Sigmoid colon (tissue), 7 donors: Measurements from ENCODE around the gene IGFL1. TPM values are rescaled to one million over a fixed set of nuclear protein-coding genes. Genes with fewer than 3 reads are reported as not detected.
"Not testable (repeated sequence)": the region's sequence is repeated elsewhere in the genome, so short reads cannot be mapped to it uniquely, and the experiment has no call there.

Experiments used
- DNase-seq: peaks from one replicate; pipeline ENCODE4 v3.0.0-alpha.2; 2019
- H3K27ac ChIP-seq, 4 donors: fragments of 200-600 bp; sonication (generic); one replicate each; pipeline ENCODE4 v1.5.1; 2016 to 2019; ENCODE audit warnings: mild to moderate bottlenecking in 1 of 4
- H3K27me3 ChIP-seq, 3 donors: fragments of 200-600 bp; sonication (generic); one replicate each; pipeline ENCODE4 v1.5.1; 2019; ENCODE audit warnings: mild to moderate bottlenecking in 1 of 3
- H3K36me3 ChIP-seq, 4 donors: fragments of 200-600 bp; sonication (generic); one replicate each; pipeline ENCODE4 v1.5.1; 2016 to 2019
- H3K4me1 ChIP-seq, 4 donors: fragments of 200-600 bp; sonication (generic); one replicate each; pipeline ENCODE4 v1.5.1; 2017 to 2019
- H3K4me3 ChIP-seq, 4 donors: fragments of 200-600 bp; sonication (generic); one replicate each; pipeline ENCODE4 v1.5.1; 2017 to 2019; ENCODE audit warnings: mild to moderate bottlenecking in 2 of 4, moderate library complexity in 1 of 4
- H3K9me3 ChIP-seq, 4 donors: fragments of 200-600 bp in 3 of 4; sonication (generic) in 3 of 4; one replicate each; pipeline versions ENCODE4 v1.5.1 to v1.6.1; 2013 to 2019
- CTCF ChIP-seq, 4 experiments: fragments of 450-650 bp in 3 of 4; fragments of 200-600 bp in 1 of 4; IDR thresholded peaks; one replicate each; pipeline ENCODE4 v1.5.1; 2016 to 2019; ENCODE audit warnings: antibody characterized with exemption in 4 of 4, mild to moderate bottlenecking in 3 of 4, moderate library complexity in 2 of 4
- EP300 ChIP-seq, 4 donors: sonication (generic); formaldehyde crosslinking; IDR thresholded peaks; one replicate each; pipeline ENCODE4 v1.6.1; 2017; ENCODE audit warnings: antibody characterized with exemption in 4 of 4
- POLR2A ChIP-seq, 2 donors: fragments of 450-650 bp; IDR thresholded peaks; one replicate each; pipeline ENCODE4 v1.6.1; 2016; ENCODE audit warnings: antibody characterized with exemption in 2 of 2, mild to moderate bottlenecking in 2 of 2, moderate library complexity in 2 of 2
- POLR2AphosphoS5 ChIP-seq, 4 donors: sonication (generic); formaldehyde crosslinking; IDR thresholded peaks; one replicate each; pipeline ENCODE4 v1.6.1; 2017; ENCODE audit warnings: antibody characterized with exemption in 4 of 4
- WGBS, 2 donors: extraction: QIAGEN DNeasy Blood & Tissue Kit; methylation state at CpG; one replicate each; pipeline ENCODE4 v1.1.7; 2013; 5-methylcytosine and 5-hydroxymethylcytosine counted together
- intact Hi-C: fragments of 100-400 bp; cut with DNase I; formaldehyde crosslinking; loops from one replicate; pipeline ENCODE4 v1.15.1; 2023
- polyA plus RNA-seq, 3 donors: library from polyadenylated mRNA; stranded (reverse); fragments of 200-250 nt; gene quantifications; one replicate each; pipeline ENCODE4 v1.2.3, GENCODE V29; 2013
- total RNA-seq, 4 donors: library from RNA; depleted of rRNA; stranded (reverse); fragments of >200 nt; gene quantifications; one replicate each; pipeline ENCODE4 v1.1.0, GENCODE V29; 2016
- donor health status: healthy with polysubstance abuse.
- donor health status: Bipolar disorder and iron deficiency.
- donor health status: healthy.

The IGFL1 gene
- total and polyA plus RNA-seq, 7 donors: not detected

- peaks cover 0 to 12% (median 0%) of the 10 kb centered on the region in 3 donors for H3K27me3 ChIP-seq
- 53 to 70% methylated on average over 6 of the region's 6 CpGs for WGBS, 2 donors
Observed at GRCh38 chr19:46239193-46240024, 9.9 kb downstream of the IGFL1 start.

GRCh38 chr19:46240693-46241092 is 11.2 kb downstream of the IGFL1 start:
- Histone ChIP-seq H3K36me3 (no peaks in the 10 kb centered on the region), H3K9me3 (no peaks in the 10 kb centered on the region), H3K4me1 (no peaks in the 10 kb centered on the region), H3K4me3 (no peak overlapping the region), H3K27me3 (peaks cover 0 to 23% (median 0%) of the 10 kb centered on the region in 3 donors), H3K27ac (no peak overlapping the region)
- WGBS, 2 donors: 69 to 77% methylated on average over 4 of the region's 4 CpGs
- intact Hi-C loops: no loop called here
- TF ChIP-seq EP300 (IDR thresholded peaks at IDR 0.05) (no peak), CTCF (IDR thresholded peaks at IDR 0.05) (no peak), POLR2AphosphoS5 (IDR thresholded peaks at IDR 0.05) (no peak), POLR2A (IDR thresholded peaks at IDR 0.05) (no peak)
- no peak for DNase-seq

More at GRCh38 chr19:46239193-46240024, 9.9 kb downstream of the IGFL1 start:
- no peaks in the 10 kb centered on the region for H3K36me3 ChIP-seq
- no peak for DNase-seq
- H3K4me1 ChIP-seq: no peaks in the 10 kb centered on the region
- TF ChIP-seq POLR2AphosphoS5 (IDR thresholded peaks at IDR 0.05) (no peak), CTCF (IDR thresholded peaks at IDR 0.05) (no peak), POLR2A (IDR thresholded peaks at IDR 0.05) (no peak), EP300 (IDR thresholded peaks at IDR 0.05) (no peak)
- no peak overlapping the region for H3K4me3 ChIP-seq
- H3K27ac ChIP-seq: no peak overlapping the region
- no peaks in the 10 kb centered on the region for H3K9me3 ChIP-seq
- intact Hi-C loops: no loop called here

GRCh38 chr19:46241626-46242025 is 12.1 kb downstream of the IGFL1 start:
- H3K27me3 ChIP-seq: peaks cover 0 to 24% (median 0%) of the 10 kb centered on the region in 3 donors
- no peak overlapping the region for H3K4me3 ChIP-seq
- H3K9me3 ChIP-seq: no peaks in the 10 kb centered on the region
- no peaks in the 10 kb centered on the region for H3K36me3 ChIP-seq
- TF ChIP-seq POLR2A (IDR thresholded peaks at IDR 0.05) (no peak), EP300 (IDR thresholded peaks at IDR 0.05) (no peak), POLR2AphosphoS5 (IDR thresholded peaks at IDR 0.05) (no peak), CTCF (IDR thresholded peaks at IDR 0.05) (no peak)
- intact Hi-C loops: no loop called here
- DNase-seq: no peak
- H3K27ac ChIP-seq: no peak overlapping the region
- 4 to 18% methylated on average over 2 of the region's 2 CpGs for WGBS, 2 donors
- H3K4me1 ChIP-seq: no peaks in the 10 kb centered on the region

GRCh38 chr19:46243081-46243654 is 13.6 kb downstream of the IGFL1 start:
- H3K36me3 ChIP-seq: not testable (repeated sequence)
- WGBS, 2 donors: 94 to 98% methylated on average over 6 of the region's 6 CpGs
- peaks cover 0 to 24% (median 0%) of the 10 kb centered on the region in 3 donors for H3K27me3 ChIP-seq

GRCh38 chr19:46250076-46250735 is 20.7 kb downstream of the IGFL1 start:
- intact Hi-C loops: no loop called here
- Histone ChIP-seq H3K4me1 (no peaks in the 10 kb centered on the region), H3K27ac (no peak overlapping the region), H3K27me3 (peaks cover 0 to 18% (median 0%) of the 10 kb centered on the region in 3 donors), H3K36me3 (no peaks in the 10 kb centered on the region), H3K9me3 (no peaks in the 10 kb centered on the region), H3K4me3 (no peak overlapping the region)
- 42 to 68% methylated on average over 3 of the region's 3 CpGs for WGBS, 2 donors
- no peak for TF ChIP-seq CTCF (IDR thresholded peaks at IDR 0.05)
- TF ChIP-seq EP300 (IDR thresholded peaks at IDR 0.05): no peak
- no peak for TF ChIP-seq POLR2AphosphoS5 (IDR thresholded peaks at IDR 0.05)
- TF ChIP-seq POLR2A (IDR thresholded peaks at IDR 0.05): no peak
- no peak for DNase-seq

More at GRCh38 chr19:46243081-46243654, 13.6 kb downstream of the IGFL1 start:
- H3K4me1 ChIP-seq, H3K4me3 ChIP-seq, DNase-seq, H3K27ac ChIP-seq, intact Hi-C loops, H3K9me3 ChIP-seq: not testable (repeated sequence)
